Measurements from ENCODE around the gene TRMT1. TPM values are rescaled to one million over a fixed set of nuclear protein-coding genes. Genes with fewer than 3 reads are reported as not detected.

TRMT1 gene
- total RNA-seq, 1 experiment from 2014 or later: 42.6 TPM

- ChIA-PET CTCF (no interaction called here), POLR2A (interaction anchor here (0.6 kb wide), 1 partner anchor 106 kb away, joined by 4 read pairs; no protein-coding TSS in a partner anchor)
- no TSS peak for BruUV-seq (replicated peaks)
- 0 out of 2 replicates have a peak, but pooled peaks cover 2% of the 10 kb centered on the region for H3K36me3 ChIP-seq (ENCODE audit: control insufficient read depth, insufficient read depth, low read length)
- no peak for DNase-seq
- H3K4me1 ChIP-seq: no peaks in the 10 kb centered on the region
- Mint-ChIP-seq H3K4me3 (ENCODE audit: unreplicated experiment) (no peak overlapping the region), H3K4me1 (ENCODE audit: low read depth, unreplicated experiment) (no peaks in the 10 kb centered on the region), H3K27me3 (ENCODE audit: insufficient read depth, unreplicated experiment) (no peaks in the 10 kb centered on the region), H3K27ac (ENCODE audit: unreplicated experiment) (no peak overlapping the region), H3K9me3 (ENCODE audit: unreplicated experiment) (no peaks in the 10 kb centered on the region), H3K36me3 (ENCODE audit: insufficient read depth, unreplicated experiment) (peaks cover 42% of the 10 kb centered on the region)
- H3K9me3 ChIP-seq: no peaks in the 10 kb centered on the region
- no peaks in the 10 kb centered on the region for H3K27me3 ChIP-seq (replicated peaks; ENCODE audit: control insufficient read depth, insufficient read depth, low read length)
- TF ChIP-seq CTCF (IDR thresholded peaks at IDR 0.05; ENCODE audit: insufficient read depth in 1 of 2, low read depth in 1 of 2, low read length in 1 of 2, severe bottlenecking in 1 of 2, unreplicated experiment in 1 of 2): no peak
- H3K4me3 ChIP-seq (ENCODE audit: low read depth, low read length): no peak overlapping the region
- intact Hi-C loops (cut with micrococcal nuclease; ENCODE audit: unreplicated experiment): no loop called here
Measured at GRCh38 chr19:13127051-13127450, 10.5 kb upstream of the TRMT1 start.

- Histone ChIP-seq H3K4me1 (no peaks in the 10 kb centered on the region), H3K36me3 (ENCODE audit: control insufficient read depth, insufficient read depth, low read length) (peaks cover 3% of the 10 kb centered on the region), H3K9me3 (no peaks in the 10 kb centered on the region), H3K4me3 (ENCODE audit: low read depth, low read length) (no peak overlapping the region), H3K27me3 (replicated peaks; ENCODE audit: control insufficient read depth, insufficient read depth, low read length) (no peaks in the 10 kb centered on the region)
- Mint-ChIP-seq H3K27me3 (ENCODE audit: insufficient read depth, unreplicated experiment) (no peaks in the 10 kb centered on the region), H3K4me1 (ENCODE audit: low read depth, unreplicated experiment) (no peaks in the 10 kb centered on the region), H3K36me3 (ENCODE audit: insufficient read depth, unreplicated experiment) (peaks cover 45% of the 10 kb centered on the region), H3K9me3 (ENCODE audit: unreplicated experiment) (no peaks in the 10 kb centered on the region), H3K4me3 (ENCODE audit: unreplicated experiment) (no peak overlapping the region), H3K27ac (ENCODE audit: unreplicated experiment) (no peak overlapping the region)
- BruUV-seq (replicated peaks): no TSS peak
- intact Hi-C loops (cut with micrococcal nuclease; ENCODE audit: unreplicated experiment): no loop called here
- CTCF ChIA-PET: interaction anchor here (0.6 kb wide), 1 partner anchor 111 kb away, joined by 6 read pairs; no protein-coding TSS in a partner anchor
- no peak for DNase-seq
- POLR2A ChIA-PET: interaction anchor here (0.5 to 0.7 kb wide), 2 partner anchors 32 to 1981 kb away, joined by 3 read pairs; no protein-coding TSS in a partner anchor
- no peak for TF ChIP-seq CTCF (IDR thresholded peaks at IDR 0.05; ENCODE audit: insufficient read depth in 1 of 2, low read depth in 1 of 2, low read length in 1 of 2, severe bottlenecking in 1 of 2, unreplicated experiment in 1 of 2)
Measured at GRCh38 chr19:13122980-13123957, 6.7 kb upstream of the TRMT1 start.

GRCh38 chr19:13122275-13122878, 5.8 kb upstream of the TRMT1 start:
- no peak for TF ChIP-seq CTCF (IDR thresholded peaks at IDR 0.05; ENCODE audit: insufficient read depth in 1 of 2, low read depth in 1 of 2, low read length in 1 of 2, severe bottlenecking in 1 of 2, unreplicated experiment in 1 of 2)
- Mint-ChIP-seq H3K4me3 (ENCODE audit: unreplicated experiment) (no peak overlapping the region), H3K4me1 (ENCODE audit: low read depth, unreplicated experiment) (no peaks in the 10 kb centered on the region), H3K27me3 (ENCODE audit: insufficient read depth, unreplicated experiment) (no peaks in the 10 kb centered on the region), H3K27ac (ENCODE audit: unreplicated experiment) (peak overlapping the region; percentile 46), H3K9me3 (ENCODE audit: unreplicated experiment) (no peaks in the 10 kb centered on the region), H3K36me3 (ENCODE audit: insufficient read depth, unreplicated experiment) (peaks cover 36% of the 10 kb centered on the region)
- Histone ChIP-seq H3K36me3 (ENCODE audit: control insufficient read depth, insufficient read depth, low read length) (peaks cover 3% of the 10 kb centered on the region), H3K4me3 (ENCODE audit: low read depth, low read length) (no peak overlapping the region), H3K4me1 (no peaks in the 10 kb centered on the region), H3K27me3 (replicated peaks; ENCODE audit: control insufficient read depth, insufficient read depth, low read length) (no peaks in the 10 kb centered on the region), H3K9me3 (no peaks in the 10 kb centered on the region)
- BruUV-seq (replicated peaks): no TSS peak
- POLR2A ChIA-PET: no interaction called here
- no peak for DNase-seq
- CTCF ChIA-PET: no interaction called here
- intact Hi-C loops (cut with micrococcal nuclease; ENCODE audit: unreplicated experiment): no loop called here
